Astrocyte of the hippocampus (primary cell): ENCODE data around the gene BICC1.

Experiments used
- DNase-seq: peaks from one replicate; pipeline ENCODE4 v3.0.0; 2011; ENCODE audit warnings: low read depth, low spot score

BICC1 gene

DNA sequence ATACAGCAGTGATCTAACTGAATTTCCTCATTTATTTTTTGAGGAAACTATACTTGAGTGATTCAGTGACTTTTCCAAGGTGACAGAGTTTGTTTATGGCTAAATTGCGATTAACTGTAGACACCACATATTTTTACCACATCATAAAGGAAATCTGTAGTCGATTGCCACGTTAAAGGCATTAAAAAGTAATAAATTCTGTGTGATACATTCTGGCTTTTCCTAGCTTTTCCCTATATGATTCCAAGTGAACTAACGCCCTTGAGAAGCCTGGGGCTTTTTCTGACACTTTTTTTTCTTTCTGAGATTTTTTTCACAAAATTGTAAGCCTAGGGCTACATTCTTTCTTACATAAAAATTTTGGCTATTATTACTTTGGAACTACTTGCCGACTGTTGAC, 266.9 kb downstream of the BICC1 start:
- no peak for DNase-seq

DNA sequence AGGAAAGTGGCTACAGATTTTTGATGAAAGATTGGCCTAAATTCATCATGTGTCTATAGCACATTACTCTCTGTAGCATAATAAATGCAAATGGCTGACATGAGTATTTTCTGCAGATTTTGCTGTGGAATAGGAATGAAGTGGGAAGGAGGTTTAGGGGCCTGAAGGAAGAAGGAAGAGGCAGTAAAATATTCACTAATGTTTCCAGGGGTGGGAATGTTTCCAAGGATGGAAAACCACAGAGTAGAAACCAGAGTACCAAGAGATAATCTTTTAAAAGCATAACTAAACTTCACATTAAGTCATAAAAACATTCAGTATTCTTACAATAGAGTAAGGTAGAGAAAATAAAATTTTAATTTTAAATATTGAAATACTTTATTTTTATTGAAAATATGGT, 267.8 kb downstream of the BICC1 start:
- no peak for DNase-seq

DNA sequence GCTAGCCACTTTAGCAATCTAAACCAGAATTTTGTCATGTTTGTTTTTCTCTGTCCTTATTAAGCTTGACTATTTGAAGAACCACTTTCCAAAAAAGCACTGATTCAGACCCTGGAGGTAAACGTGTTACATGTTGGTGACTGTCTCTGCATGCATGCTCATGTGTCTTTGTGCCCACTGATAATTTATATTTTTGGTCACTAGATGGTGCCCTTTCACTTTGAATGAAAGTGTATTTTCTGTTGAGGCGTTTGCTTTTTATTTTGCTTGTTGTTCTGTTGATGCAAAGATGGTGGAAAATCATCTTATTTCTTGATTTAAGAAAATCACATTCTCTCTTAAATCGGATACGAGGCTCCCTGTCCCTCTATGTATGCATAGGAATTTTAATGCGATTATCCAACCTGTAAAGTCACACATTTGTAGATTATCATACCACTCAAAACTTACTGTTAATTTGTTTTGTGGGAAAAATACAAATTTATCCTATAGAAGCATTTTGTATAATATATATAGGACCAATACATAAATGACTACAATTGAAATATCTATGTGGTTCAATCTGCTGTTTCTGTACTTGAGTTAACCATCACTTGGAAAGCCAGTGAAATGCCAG, 269.3 kb downstream of the BICC1 start:
- peak; percentile 70 for DNase-seq

DNA sequence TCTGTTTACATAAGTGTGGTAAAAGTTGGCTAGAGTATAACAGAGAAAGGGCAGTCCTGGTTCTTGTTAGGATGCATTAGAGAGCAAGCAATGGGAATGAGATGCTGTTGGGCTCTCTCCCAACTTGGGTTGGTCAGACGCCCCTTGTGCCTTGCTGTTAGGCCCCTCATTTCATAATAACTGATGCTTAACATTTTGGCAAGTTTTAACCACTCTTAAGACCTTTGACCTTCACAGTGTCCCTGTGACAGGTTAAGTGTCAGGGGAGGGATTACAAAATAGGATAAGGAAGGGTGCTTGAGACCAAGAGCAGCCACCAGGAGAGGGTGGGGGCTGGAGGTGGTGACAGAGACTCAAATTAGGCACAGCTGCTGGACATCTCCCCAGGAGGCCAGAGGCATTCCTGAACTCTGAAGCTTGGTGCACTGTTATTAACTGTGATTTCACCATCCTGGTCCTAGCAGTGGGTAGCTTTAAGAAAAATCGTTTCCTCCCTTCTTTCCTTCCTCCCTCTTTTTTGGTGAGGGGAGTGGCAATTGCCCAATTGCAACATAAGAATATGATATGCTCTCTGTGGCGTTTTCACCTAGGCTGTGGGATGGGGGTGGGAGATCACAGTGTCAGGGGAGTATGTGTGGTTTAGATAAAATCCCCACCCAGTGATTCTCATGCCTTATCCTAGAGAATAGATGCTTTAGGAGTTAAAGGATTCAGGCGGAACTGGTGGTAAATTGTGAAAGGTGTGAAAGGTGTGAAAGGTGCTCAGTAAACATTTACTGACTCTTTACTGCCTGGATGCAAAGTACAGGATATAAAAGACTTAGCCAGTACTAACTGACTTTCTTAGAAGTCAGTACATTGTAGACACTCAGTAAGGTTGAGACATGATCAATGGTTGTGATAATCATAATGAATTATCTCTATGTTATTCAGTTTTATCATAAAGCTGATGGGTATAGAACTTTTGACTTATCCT, 270.5 kb downstream of the BICC1 start:
- DNase-seq, result no peak

DNA sequence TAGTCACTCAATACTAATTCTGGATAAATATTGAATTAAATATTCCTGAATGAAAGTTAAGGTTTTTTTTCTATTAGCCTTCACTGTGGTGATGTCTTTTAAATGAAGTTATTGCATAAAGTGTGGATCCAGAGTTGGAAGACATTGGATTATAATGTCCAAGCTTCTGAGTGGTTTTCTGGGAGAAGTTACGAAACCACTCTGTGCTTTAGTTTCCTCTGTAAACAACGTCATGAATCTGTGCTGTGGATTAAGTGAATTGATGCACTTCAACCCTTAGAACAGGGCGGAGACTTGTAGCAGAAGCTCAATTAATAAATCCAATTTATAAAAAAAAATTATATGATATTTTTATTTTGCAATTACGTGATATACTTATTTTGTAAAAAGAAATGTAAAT, 271.7 kb downstream of the BICC1 start:
- DNase-seq, result no peak

DNA sequence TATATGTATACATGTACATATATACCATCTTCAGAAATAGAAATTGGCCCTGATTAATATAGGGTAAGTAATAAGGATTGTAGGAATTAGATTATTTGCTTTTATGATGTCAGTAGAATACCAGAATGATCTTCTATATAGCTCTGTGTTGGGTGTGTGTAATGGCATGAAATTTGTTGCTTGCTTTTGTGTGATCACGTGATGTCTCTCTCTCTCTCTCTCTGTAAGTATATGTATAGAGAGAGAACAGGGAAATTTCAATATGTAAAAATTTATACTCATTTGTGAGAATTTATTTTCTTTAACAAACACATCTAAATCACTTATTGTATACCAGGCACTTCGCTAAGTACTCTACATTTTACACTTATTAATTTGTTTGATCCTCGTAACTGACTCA, 272.7 kb downstream of the BICC1 start:
- DNase-seq, result no peak

DNA sequence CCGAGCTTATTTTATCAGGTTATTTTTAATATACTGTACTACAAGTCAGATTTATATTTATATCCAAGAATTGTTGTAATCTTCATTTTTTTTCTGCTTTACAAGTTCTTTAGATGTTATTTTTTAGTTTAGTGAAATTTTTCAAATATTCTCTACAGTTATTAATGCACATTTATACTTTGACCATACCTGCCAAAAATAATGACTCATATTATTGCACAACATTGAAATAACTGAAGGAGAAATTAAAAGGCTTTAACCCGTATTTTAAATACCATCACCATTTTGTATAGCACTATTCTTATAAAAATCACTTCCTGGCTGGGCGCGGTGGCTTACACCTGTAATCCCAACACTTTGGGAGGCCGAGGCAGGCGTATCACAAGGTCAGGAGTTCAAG, 278.5 kb downstream of the BICC1 start:
- no peak for DNase-seq

DNA sequence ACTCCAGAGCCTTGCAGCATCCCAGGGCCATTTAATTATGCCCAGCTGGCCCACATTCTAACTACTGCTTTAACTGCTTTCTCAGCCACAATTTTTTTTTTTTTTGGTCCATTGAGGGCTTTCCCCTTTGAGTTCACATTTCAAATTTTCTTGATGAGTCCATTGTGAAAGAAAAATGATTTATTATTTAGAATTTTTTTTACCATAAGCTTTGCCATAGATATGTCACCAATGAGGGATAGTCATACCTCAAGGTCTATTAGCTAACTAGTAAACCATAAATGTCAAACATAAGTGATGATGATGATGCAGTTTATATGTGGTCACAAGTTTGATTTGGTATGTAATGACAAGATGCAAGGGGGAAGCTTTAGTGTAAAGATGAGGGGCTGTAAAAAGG, 282.9 kb downstream of the BICC1 start:
- DNase-seq, result no peak

DNA sequence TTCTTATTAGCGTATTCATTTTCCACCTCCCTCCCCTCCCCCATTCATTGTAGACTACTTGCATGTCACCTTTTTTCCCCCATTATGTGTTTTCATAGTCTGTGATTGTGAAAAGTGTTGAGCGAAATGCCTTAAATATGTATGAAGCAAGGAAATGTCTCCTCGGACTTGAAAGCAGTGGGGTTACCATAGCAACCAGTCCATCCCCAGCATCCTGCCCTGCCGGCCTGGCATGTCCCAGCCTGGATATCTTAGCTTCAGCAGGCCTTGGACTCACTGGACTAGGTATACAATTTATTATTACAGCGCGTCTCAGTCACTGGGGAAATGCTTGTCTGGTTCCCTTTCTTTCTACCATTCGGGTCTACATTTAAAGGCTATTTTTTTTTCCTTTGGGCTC, 283.6 kb downstream of the BICC1 start:
- peak; percentile 49 for DNase-seq

DNA sequence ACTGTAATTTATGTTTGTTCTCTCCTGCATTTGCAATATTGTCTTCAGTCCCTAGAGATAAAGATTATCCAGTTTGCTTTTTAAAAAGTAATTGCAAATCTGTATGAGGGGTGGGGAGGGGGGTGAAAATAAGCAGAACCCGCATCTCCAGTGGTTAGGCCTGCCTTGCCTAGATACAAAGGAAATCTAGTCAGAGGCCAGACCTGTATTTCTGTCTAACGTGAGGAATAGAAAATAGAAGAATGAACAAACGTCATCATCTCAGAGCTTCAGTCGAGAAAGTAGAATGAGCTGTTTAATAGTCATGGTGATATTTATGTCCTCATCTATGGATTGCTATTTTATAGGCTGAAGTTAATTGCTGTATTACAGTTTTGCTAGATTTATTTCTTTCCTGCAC, 284.2 kb downstream of the BICC1 start:
- DNase-seq, result no peak

DNA sequence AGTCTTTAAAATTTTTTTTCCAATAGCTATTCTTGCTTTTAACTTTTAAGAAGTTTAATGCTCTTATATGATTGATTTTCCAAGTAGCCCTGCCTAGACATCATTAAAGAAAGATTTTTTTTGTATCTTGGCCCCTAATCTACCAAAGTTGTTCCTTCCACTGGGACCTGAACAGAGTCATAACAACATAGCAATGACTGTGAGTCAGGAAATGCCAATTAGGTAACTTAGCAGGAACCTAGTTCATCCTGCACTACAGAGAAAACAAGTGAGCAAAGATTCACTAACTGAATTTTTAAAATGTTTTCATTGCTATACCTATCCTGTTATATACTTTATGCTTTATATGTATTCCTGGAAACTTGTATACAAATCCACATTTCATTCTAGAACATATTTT, 284.7 kb downstream of the BICC1 start:
- DNase-seq, result peak; percentile 42

DNA sequence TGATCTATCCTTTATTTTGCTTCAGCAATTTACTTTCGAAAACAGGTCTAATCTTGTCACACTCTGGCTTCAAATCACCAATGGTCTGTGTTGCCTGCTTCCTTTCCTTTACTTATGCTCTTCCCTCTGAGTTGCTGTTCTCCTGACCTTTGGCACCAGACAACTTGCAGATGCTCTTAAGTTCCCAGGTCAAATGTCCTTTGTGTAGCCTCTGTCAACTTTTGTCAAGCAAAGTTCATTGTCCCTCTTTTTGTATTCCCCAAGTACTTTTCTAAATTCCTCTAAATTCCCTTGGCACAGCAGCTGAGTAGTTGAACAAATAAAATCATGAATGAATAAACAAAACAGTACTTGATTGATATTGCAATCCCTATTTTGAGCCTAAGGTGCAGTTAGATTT, 289.4 kb downstream of the BICC1 start:
- DNase-seq, result no peak

DNA sequence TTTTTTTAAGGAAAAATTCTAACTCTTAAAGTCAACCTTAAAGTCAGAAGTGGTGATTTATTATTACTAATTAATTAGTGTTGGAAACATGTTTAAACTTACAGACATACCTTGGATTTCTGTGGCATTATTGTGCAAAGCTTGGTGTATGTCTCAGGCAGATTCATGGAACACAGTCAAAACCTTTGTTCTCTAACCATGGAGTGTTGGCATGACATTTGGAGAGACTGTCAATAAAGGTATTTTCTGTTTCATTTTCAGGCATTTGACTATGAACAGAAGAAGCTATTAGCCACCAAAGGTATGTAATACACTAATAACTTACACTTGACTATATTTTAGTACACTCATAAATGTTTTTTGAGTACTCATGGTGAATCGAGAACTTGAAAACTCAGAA, 293.7 kb downstream of the BICC1 start:
- DNase-seq, result peak; percentile 46

DNA sequence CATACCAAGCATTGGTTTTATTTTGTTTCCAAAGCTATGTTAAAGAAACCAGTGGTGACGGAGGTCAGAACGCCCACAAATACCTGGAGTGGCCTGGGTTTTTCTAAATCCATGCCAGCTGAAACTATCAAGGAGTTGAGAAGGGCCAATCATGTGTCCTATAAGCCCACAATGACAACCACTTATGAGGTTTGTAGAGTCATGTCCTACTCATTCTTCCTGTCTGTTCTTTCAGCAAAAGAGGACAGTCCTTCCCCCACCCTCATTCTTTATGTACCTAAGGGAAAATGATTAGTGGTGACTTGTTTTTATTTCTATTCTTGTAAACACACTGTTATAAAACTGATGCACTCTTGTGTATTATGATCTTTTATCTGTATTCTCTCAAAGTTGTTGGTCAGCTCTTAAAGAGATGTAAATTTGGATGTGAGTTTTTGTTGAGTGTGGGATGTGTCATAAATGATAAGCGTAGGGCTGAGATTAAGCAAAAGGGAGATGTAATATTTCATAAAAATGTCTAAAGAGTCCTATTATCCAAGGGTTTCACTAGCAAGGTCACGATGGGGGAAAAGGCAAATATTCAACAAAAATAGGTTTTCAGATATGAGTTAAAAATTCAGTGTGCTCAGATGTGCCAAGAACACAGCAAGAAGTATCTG, 294.4 kb downstream of the BICC1 start:
- no peak for DNase-seq

DNA sequence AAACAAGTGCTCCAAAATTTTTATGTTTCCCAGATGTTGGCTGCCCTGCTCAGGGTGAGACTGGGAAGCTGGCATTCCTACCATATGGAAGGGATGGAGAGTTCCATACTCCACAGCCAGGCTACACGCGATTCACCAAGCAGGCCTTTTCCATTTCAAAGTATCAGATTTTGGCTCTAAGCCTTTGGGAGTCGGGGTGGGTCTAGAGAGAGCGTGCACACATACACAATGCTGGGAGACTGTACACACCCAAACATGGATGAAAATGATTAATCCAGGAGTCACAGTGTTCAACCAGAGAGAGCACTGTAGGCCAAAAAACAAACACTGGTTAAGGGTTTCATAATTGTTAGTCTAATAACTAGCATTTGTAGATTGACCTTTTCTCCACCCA, 295.0 kb downstream of the BICC1 start:
- no peak for DNase-seq

DNA sequence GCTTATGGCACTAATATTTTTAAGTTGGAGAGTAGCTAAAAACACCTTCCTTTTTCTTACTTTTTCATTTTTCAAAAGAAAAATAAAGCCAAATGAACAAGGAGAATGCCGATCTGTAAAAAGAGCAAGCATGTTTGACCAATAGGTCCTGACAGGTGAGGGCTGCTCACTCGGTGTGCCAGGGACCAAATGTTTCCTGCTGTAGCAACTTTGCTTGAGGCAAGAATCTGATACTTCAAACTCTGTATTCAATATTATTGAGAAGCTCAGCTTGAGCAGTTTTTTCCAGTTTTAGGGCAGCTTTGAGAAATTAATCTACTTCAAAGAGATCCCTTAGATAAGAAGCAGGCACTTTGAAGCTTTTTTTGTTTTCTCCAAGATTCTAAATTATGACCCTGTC, 298.1 kb downstream of the BICC1 start:
- no peak for DNase-seq

DNA sequence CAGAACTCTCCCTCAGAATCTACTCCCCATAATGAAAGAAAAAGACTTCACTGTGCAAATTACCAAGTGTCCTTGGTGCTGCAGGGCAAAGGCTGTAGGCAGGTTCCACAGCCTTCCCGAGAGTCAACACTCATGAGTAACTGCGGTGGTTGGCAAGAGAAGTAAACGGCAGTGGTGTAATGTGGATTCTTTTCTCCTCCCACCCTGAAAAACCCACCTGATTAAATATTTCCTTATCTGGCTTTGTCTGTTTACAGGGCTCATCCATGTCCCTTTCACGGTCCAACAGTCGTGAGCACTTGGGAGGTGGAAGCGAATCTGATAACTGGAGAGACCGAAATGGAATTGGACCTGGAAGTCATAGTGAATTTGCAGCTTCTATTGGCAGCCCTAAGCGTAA, 300.9 kb downstream of the BICC1 start:
- DNase-seq, result no peak

DNA sequence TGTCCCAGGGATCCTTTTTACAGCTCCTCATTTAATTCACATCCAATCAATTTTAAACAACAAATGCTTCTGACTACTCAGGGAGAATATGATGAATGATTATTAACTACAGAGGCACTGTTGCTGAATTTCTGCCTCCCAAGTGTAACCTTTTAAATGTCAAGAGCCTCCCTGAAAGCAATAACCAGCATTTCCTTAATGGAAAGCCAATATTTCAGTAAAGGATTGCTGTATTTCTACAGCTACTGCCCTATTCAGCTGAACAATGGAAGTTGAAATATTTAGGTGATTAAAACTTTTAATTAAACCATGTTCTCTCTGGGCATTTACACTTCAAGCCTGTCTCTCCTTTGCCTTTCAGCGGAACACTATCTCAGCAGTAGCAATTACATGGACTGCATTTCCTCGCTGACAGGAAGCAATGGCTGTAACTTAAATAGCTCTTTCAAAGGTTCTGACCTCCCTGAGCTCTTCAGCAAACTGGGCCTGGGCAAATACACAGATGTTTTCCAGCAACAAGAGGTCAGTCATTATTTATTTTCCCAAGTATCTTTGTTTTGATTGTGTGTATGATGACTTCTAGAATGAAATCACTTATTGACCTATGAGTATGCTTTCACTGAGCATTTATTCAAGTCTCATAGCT, 304.7 kb downstream of the BICC1 start:
- no peak for DNase-seq

DNA sequence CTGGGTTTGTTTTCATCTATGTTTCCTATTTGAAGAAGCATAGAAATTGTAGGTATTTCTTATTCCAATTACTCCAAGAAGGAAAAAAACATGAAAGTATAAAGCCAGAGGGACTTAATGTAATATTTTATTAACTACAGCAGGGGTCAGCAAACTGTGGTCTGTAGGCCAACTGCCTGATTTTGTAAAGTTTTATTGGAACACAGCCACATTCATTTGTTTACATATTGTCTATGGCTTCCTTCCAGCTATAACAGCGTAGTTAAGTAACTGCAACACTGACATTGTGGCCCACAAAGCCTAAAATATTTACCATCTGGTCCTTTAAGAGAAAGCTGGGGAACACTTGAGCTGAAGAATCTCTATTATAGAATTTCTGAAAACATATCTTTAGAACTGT, 306.2 kb downstream of the BICC1 start:
- peak; percentile 28 for DNase-seq

DNA sequence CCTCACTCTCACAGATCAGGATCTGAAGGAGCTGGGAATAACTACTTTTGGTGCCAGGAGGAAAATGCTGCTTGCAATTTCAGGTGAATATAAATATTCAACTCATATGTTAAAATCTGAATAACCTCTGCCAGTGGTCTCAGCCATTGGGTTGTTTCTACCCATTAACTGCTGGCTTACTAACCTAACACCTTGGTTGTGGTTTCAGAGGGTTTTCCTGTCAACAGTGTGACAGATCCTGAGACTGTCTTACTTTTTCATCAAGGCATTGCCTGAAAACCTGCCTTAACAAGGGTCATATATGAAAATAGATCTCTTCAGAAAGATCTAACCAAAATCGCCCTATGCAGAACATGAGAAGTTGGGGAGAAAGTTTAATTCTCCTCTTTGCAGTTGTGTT, 307.7 kb downstream of the BICC1 start:
- peak; percentile 12 for DNase-seq

DNA sequence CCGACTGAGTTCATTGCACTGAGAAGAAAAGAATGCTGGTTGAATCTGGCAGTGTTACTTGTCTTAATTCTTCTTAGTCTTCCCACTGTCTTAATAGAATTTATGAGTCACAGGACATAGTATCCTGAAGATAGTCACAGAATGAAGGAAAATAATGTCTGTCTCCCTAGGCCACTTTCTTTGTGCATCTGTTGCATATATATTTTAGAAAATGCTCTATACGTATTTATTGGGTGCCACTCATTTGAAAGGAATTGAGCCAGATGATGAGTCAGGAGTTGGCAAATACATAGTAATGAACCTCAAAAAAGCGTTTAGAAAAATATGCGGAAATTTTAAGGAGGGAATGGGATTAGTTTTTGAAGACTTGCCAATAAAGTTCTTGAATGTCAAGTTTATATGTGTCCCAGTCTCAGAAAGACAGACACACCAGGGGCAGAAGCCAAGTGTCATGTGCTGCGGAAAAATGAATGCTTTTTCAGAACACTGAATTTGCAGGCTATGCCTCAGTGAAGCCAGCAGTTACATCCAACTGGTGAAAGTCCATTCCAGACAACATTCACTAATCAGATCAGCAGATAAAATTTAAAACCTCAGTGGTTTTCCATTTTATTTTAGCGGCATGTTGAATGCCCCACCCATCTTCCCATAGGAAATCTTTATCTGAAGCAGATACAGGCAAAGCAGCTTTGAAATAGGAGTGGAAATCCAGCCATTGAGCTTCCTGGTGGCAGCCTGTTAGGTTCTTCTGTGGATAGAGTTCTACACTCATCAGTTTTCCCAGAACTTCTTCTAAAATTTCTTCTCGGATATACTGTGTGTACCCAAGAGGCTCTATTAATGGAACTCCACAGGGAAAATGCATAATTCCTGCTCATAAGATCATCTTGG, 308.4 kb downstream of the BICC1 start:
- peak; percentile 64 for DNase-seq
